ENCODE measurements around the gene NTRK3.
"Not testable (repeated sequence)": the region's sequence is repeated elsewhere in the genome, so short reads cannot be mapped to it uniquely, and the experiment has no call there.

NTRK3 gene

DNA sequence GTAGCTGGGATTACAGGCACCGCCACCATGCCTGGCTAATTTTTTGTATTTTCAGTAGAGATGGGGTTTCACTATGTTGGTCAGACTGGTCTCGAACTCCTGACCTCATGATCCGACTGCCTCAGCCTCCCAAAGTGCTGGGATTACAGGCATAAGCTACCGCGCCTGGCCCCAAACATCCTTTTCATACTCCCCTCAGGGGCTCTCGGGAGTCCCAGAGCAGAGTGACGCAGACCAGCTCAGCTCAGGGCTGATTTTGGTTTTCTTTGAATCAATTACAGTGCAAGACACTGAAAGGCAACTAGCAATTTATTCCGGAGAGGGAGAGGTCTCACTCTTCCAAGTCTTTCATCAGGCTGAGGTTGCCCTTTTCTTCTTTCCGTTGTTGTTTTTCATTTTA lies 184.4 kb downstream of the NTRK3 start:
- DNase-seq = not testable (repeated sequence)

DNA sequence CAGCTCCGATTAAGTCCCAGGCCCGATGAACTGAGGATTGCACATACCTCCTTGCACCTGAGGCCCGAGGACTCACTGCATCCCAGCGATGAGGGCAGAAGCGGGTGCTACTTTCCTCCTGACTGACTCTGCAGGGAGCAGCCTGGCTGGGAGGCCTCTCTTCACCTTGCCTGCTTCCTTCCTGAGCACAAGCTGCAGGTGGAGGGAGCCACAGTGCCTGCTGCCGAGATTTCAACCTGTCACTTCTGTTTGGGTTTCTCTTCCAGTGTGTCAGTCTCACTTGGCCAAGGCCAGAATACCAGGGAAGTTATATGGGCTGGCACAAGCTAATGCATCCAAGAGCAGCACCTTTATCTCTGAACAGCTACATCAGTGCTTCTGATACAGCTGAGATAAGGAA lies 185.4 kb downstream of the NTRK3 start:
- DNase-seq = no peak

- no peak for DNase-seq
Measured at GRCh38 chr15:88069561-88069960, 187.0 kb downstream of the NTRK3 start.

DNA sequence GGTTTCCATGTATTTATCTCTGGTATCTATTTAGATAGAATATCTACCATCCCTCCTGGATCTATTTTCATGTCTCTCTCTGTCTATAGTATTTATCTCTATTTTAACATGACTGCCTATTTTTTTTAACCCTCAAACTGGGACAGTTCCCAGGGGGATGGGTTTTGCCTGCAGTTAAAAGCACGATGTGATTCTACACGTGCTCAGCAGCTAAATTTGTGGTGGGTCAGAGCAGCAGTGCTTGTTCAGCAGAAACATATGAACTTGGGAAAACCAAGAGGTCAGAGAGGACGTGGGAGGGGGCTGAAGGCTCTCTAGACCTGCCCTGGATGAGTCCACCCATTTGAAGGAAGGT lies 189.2 kb downstream of the NTRK3 start:
- no peak for DNase-seq

GRCh38 chr15:88066636-88067330 lies 189.8 kb downstream of the NTRK3 start:
- no peak for DNase-seq

GRCh38 chr15:88061452-88061851 lies 195.1 kb downstream of the NTRK3 start:
- DNase-seq = no peak

GRCh38 chr15:88060383-88060782 lies 196.2 kb downstream of the NTRK3 start:
- no peak for DNase-seq

DNA sequence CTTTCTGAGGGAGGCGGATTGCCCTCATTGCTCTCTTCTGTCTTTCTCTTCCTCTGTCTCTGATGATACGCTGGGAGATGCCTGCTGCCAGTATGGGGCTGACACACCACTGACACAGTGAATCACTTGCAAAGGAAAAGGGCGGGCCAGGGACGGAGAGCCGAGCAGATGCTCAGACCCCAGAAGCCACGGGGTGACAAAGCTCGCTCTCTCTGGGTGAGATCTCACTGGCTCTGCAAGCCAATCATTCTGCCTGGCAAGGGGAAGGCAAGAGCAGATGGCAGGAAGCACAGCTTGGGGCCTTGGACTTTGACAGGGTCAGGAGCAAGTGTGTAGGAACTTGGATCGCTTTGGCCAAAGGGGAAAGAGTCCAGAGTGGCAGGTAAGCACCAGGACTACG lies 198.7 kb downstream of the NTRK3 start:
- DNase-seq = no peak

DNA sequence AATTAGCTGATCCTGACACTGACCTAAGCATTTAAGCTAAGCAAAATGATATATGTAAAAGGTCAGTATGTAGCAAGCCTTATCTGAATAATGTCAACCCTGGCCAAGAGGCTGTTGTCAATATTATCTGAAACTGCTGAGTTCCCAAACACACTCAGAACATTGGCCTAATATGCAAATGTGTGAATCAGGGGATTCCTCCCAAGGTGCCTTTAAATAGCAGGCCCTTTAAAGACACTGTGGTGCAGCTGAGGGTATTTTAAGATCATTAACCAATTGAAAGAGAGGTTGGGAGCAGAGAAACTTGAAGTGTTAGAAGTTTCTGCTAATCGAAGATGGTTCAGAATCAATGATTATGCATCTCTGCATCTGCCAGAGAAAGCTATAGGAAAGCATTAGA lies 207.0 kb downstream of the NTRK3 start:
- DNase-seq = no peak

- no peak for DNase-seq
Measured at GRCh38 chr15:88048755-88049154, 207.8 kb downstream of the NTRK3 start.

DNA sequence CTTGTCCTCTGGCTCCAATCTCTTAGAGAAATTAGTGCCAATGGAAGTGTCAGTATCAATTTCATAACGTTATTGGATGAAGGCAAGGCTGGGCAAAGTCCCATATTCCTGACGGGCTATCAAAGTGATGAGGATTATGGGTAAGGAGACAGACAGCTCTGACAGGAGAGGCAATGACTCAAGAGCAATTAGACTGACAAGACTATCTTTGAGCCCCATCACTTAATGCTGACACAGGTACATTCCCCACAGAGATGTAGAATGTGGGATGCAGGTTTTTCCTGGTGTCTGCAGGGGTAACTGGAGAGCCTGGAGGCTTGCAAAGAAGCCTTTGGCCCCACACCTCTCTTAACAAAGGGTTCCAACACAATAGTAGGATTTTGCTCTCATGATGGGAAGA lies 208.3 kb downstream of the NTRK3 start:
- DNase-seq = no peak

GRCh38 chr15:88046576-88047129 lies 209.9 kb downstream of the NTRK3 start:
- no peak for DNase-seq

GRCh38 chr15:88043396-88043795 lies 213.1 kb downstream of the NTRK3 start:
- no peak for DNase-seq

- DNase-seq = no peak
Measured at GRCh38 chr15:88042047-88042446, 214.5 kb downstream of the NTRK3 start.

GRCh38 chr15:88040516-88040915 lies 216.0 kb downstream of the NTRK3 start:
- DNase-seq = no peak

DNA sequence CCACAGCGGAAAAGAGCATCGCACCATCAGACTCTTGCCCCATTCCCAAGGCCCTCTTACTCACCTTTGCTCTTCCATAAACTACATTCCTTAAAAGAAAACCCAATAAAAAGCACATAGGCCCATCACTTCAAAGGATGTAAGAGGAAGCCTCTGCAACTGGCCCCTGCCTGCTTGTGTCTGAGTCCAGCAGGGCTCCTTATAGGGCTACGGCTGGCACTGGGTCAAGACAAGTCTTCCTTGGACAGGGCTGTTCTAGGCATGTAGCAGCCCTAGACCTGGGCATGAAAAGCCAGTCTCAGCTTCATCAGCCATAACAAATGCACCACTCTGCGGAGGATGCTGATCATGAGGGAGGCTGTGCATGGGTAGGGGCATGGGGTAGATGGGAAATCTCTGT lies 218.3 kb downstream of the NTRK3 start:
- DNase-seq = no peak

- DNase-seq = no peak
Measured at GRCh38 chr15:88036154-88036839, 220.2 kb downstream of the NTRK3 start.

- no peak for DNase-seq
Measured at GRCh38 chr15:88035381-88035780, 221.2 kb downstream of the NTRK3 start.

- DNase-seq = not testable (repeated sequence)
Measured at GRCh38 chr15:88033421-88033820, 223.1 kb downstream of the NTRK3 start.

- no peak for DNase-seq
Measured at GRCh38 chr15:88032787-88033186, 223.8 kb downstream of the NTRK3 start.

GRCh38 chr15:88031461-88031860 lies 225.1 kb downstream of the NTRK3 start:
- DNase-seq = no peak

- DNase-seq = peak; percentile 27
Measured at GRCh38 chr15:88029696-88030095, 226.8 kb downstream of the NTRK3 start.

DNA sequence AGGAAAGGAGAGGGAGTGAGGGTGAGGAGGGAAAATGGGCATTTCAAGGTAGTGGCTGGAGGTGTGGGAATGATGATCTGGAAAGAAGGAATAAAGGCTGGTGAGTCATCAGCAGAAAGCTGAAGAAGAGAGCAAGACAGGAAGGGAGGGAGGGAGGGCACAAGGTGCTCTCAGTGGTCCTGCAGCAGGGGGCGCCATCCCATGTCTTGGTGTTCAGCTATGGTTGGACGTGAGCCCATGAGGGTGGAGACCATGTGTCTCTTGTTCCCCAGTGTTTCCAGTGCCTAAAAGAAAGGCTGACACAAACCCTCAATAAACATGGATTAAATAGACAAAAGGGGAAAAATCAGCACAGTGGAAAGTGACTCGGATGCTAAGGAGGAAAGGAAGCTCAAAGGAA lies 228.5 kb downstream of the NTRK3 start:
- DNase-seq = no peak

- DNase-seq = peak; percentile 50
Measured at GRCh38 chr15:88023914-88024313, 232.6 kb downstream of the NTRK3 start.

GRCh38 chr15:88022716-88023115 lies 233.8 kb downstream of the NTRK3 start:
- peak; percentile 25 for DNase-seq

All from retina (tissue), 1 donor.